DND-41 (cell line): ENCODE measurements around the gene MCF2L.

Experiments used
- EZH2 ChIP-seq: IDR thresholded peaks from 3 replicates; pipeline ENCODE4 v1.6.1; 2012; ENCODE audit warnings: borderline replicate concordance, low read depth, mild to moderate bottlenecking, moderate library complexity, low read length, inconsistent platforms; ENCODE audit not compliant: severe bottlenecking
- TF ChIP-seq, protein P1 (sequence below): IDR thresholded peaks from 2 replicates; pipeline ENCODE4 v1.5.1; 2012; ENCODE audit warnings: borderline replicate concordance, low read length, moderate library complexity, mild to moderate bottlenecking; ENCODE audit not compliant: poor library complexity, severe bottlenecking; ENCODE audit errors: extremely low read depth

- TF ChIP-seq, protein P1, sequence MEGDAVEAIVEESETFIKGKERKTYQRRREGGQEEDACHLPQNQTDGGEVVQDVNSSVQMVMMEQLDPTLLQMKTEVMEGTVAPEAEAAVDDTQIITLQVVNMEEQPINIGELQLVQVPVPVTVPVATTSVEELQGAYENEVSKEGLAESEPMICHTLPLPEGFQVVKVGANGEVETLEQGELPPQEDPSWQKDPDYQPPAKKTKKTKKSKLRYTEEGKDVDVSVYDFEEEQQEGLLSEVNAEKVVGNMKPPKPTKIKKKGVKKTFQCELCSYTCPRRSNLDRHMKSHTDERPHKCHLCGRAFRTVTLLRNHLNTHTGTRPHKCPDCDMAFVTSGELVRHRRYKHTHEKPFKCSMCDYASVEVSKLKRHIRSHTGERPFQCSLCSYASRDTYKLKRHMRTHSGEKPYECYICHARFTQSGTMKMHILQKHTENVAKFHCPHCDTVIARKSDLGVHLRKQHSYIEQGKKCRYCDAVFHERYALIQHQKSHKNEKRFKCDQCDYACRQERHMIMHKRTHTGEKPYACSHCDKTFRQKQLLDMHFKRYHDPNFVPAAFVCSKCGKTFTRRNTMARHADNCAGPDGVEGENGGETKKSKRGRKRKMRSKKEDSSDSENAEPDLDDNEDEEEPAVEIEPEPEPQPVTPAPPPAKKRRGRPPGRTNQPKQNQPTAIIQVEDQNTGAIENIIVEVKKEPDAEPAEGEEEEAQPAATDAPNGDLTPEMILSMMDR, result no peak
- TF ChIP-seq EZH2, result no peak
These were observed 16.1 kb upstream of the MCF2L start for GRCh38 chr13:112952759-112953551.
